Epithelial cell of esophagus (primary cell): ENCODE results near the gene TENT5C.

Experiments used
- DNase-seq: peaks from one replicate; pipeline ENCODE4 v3.0.0; 2010; ENCODE audit warnings: low read depth
- H3K4me3 ChIP-seq: 2 replicates; pipeline ENCODE4 v1.5.1; 2011; ENCODE audit warnings: mild to moderate bottlenecking, low read length, control low read depth
- TF ChIP-seq, protein P1 (sequence below): IDR thresholded peaks from 2 replicates; pipeline ENCODE4 v1.5.1; 2011; ENCODE audit warnings: low read depth, mild to moderate bottlenecking, low read length, control low read depth, inconsistent platforms; ENCODE audit not compliant: insufficient read depth; ENCODE audit errors: missing control alignments

TENT5C gene

GRCh38 chr1:117639741-117640140, 33.9 kb downstream of the TENT5C start:
- TF ChIP-seq, protein P1, sequence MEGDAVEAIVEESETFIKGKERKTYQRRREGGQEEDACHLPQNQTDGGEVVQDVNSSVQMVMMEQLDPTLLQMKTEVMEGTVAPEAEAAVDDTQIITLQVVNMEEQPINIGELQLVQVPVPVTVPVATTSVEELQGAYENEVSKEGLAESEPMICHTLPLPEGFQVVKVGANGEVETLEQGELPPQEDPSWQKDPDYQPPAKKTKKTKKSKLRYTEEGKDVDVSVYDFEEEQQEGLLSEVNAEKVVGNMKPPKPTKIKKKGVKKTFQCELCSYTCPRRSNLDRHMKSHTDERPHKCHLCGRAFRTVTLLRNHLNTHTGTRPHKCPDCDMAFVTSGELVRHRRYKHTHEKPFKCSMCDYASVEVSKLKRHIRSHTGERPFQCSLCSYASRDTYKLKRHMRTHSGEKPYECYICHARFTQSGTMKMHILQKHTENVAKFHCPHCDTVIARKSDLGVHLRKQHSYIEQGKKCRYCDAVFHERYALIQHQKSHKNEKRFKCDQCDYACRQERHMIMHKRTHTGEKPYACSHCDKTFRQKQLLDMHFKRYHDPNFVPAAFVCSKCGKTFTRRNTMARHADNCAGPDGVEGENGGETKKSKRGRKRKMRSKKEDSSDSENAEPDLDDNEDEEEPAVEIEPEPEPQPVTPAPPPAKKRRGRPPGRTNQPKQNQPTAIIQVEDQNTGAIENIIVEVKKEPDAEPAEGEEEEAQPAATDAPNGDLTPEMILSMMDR = no peak
- no peak for DNase-seq
- H3K4me3 ChIP-seq = no peak overlapping the region

DNA sequence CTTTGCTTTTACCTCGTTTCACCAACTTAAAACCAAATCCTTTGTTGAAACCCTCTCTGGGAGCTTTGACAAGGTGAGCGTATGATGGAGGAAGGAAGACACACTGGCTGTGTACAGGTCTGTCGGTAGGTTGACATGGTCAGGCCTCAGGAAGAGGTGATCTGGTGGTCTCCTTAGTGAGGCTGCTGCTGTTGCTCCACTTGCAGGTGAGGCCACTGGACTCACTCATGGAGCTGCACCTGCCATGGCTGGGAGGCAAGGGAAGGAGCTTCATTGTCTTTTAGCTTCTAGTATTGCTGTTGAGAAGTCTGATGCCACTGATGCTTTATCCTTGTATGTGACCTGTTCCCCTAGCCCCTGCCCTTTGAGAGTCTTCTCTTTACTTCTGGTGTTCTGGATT, 35.7 kb downstream of the TENT5C start:
- H3K4me3 ChIP-seq = no peak overlapping the region
- TF ChIP-seq, protein P1 = no peak
- DNase-seq = no peak

DNA sequence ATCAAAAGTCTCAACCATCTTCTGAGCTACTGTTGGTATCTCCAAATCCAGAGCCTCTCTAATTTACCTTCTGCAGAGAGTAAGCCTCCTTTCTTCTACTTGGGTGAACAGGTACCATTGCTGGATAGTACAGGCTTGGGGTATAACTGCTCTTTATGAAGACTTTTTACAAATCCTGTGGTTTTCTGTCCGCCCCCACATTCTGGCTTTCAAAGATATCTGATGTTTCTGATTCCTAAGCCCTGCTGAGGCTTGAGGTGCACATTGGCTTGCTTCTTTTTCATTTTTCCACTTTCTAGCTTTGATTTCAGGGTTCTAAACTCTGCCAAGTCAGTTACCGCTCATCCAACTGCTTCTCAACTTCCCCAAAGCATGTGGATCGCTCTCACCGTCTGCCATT, 37.1 kb downstream of the TENT5C start:
- no peak overlapping the region for H3K4me3 ChIP-seq
- no peak for DNase-seq
- TF ChIP-seq, protein P1 = no peak

GRCh38 chr1:117643601-117644000, 37.8 kb downstream of the TENT5C start:
- TF ChIP-seq, protein P1 = no peak
- H3K4me3 ChIP-seq = no peak overlapping the region

GRCh38 chr1:117644696-117645311, 39.0 kb downstream of the TENT5C start:
- DNase-seq = no peak
- TF ChIP-seq, protein P1 = no peak
- H3K4me3 ChIP-seq = no peak overlapping the region

More at GRCh38 chr1:117643601-117644000, 37.8 kb downstream of the TENT5C start:
- DNase-seq = no peak

- TF ChIP-seq, protein P1 = no peak
These were observed 39.5 kb downstream of the TENT5C start for GRCh38 chr1:117645343-117645742.

More at GRCh38 chr1:117645343-117645742, 39.5 kb downstream of the TENT5C start:
- DNase-seq = no peak
- H3K4me3 ChIP-seq = no peak overlapping the region
